ENCODE results near the gene SIX3.
A peak's percentile ranks its signal among the peaks of the same experiment; 100 is the strongest.

SIX3 gene

GRCh38 chr2:44979581-44979980 is 38.1 kb downstream of the SIX3 start:
- H4K20me1 ChIP-seq (ENCODE audit: insufficient read depth, low read length) = no peaks in the 10 kb centered on the region
- no peak overlapping the region for H3K4me2 ChIP-seq (ENCODE audit: low read length)
- H3K36me3 ChIP-seq (replicated peaks; ENCODE audit: low read depth, low read length) = no peaks in the 10 kb centered on the region
- TF ChIP-seq EZH2phosphoT487 (IDR thresholded peaks at IDR 0.05; ENCODE audit: low read depth) (no peak), CTCF (IDR thresholded peaks at IDR 0.05; ENCODE audit: low read depth, low read length) (no peak)
- H3K4me3 ChIP-seq (ENCODE audit: low read length) = no peak overlapping the region
- H3K27me3 ChIP-seq (ENCODE audit: low read depth, low read length) = 0 out of 2 replicates have a peak, but pooled peaks cover 3% of the 10 kb centered on the region
- no peaks in the 10 kb centered on the region for H3K9me3 ChIP-seq (ENCODE audit: insufficient read depth, low read length)
- no peak overlapping the region for H3K27ac ChIP-seq (ENCODE audit: low read length)
- no peaks in the 10 kb centered on the region for H3K79me2 ChIP-seq (ENCODE audit: low read length)
- H3K4me1 ChIP-seq (ENCODE audit: low read length) = no peaks in the 10 kb centered on the region
- no peak overlapping the region for H3K9ac ChIP-seq (ENCODE audit: low read length)
- no peak overlapping the region for H2AFZ ChIP-seq (ENCODE audit: low read depth, low read length)

GRCh38 chr2:44980751-44981713 is 39.5 kb downstream of the SIX3 start:
- H3K4me3 ChIP-seq (ENCODE audit: low read length) = no peak overlapping the region
- 0 out of 2 replicates have a peak, but pooled peaks cover 3% of the 10 kb centered on the region for H3K27me3 ChIP-seq (ENCODE audit: low read depth, low read length)
- no peaks in the 10 kb centered on the region for H3K9me3 ChIP-seq (ENCODE audit: insufficient read depth, low read length)
- H3K4me2 ChIP-seq (ENCODE audit: low read length) = no peak overlapping the region
- H3K27ac ChIP-seq (ENCODE audit: low read length) = no peak overlapping the region
- H2AFZ ChIP-seq (ENCODE audit: low read depth, low read length) = no peak overlapping the region
- no peaks in the 10 kb centered on the region for H3K4me1 ChIP-seq (ENCODE audit: low read length)
- TF ChIP-seq EZH2phosphoT487 (IDR thresholded peaks at IDR 0.05; ENCODE audit: low read depth) (no peak), CTCF (IDR thresholded peaks at IDR 0.05; ENCODE audit: low read depth, low read length) (no peak)
- no peaks in the 10 kb centered on the region for H3K79me2 ChIP-seq (ENCODE audit: low read length)
- no peak overlapping the region for H3K9ac ChIP-seq (ENCODE audit: low read length)
- H3K36me3 ChIP-seq (replicated peaks; ENCODE audit: low read depth, low read length) = no peaks in the 10 kb centered on the region
- no peaks in the 10 kb centered on the region for H4K20me1 ChIP-seq (ENCODE audit: insufficient read depth, low read length)

- Histone ChIP-seq H3K9me3 (ENCODE audit: insufficient read depth, low read length) (no peaks in the 10 kb centered on the region), H3K4me3 (ENCODE audit: low read length) (peak overlapping the region; percentile 46; the same call in 1 of the 2 replicates), H3K36me3 (replicated peaks; ENCODE audit: low read depth, low read length) (no peaks in the 10 kb centered on the region), H2AFZ (ENCODE audit: low read depth, low read length) (no peak overlapping the region), H3K4me1 (ENCODE audit: low read length) (no peaks in the 10 kb centered on the region), H3K27ac (ENCODE audit: low read length) (no peak overlapping the region), H4K20me1 (ENCODE audit: insufficient read depth, low read length) (no peaks in the 10 kb centered on the region), H3K79me2 (ENCODE audit: low read length) (no peaks in the 10 kb centered on the region), H3K4me2 (ENCODE audit: low read length) (peak overlapping the region; percentile 66), H3K9ac (ENCODE audit: low read length) (no peak overlapping the region; the same call in 1 of the 2 replicates), H3K27me3 (ENCODE audit: low read depth, low read length) (peaks cover 5% of the 10 kb centered on the region; the same call in 1 of the 2 replicates)
- TF ChIP-seq CTCF (IDR thresholded peaks at IDR 0.05; ENCODE audit: low read depth, low read length) (peak; percentile 84), EZH2phosphoT487 (IDR thresholded peaks at IDR 0.05; ENCODE audit: low read depth) (no peak)
These were observed 40.2 kb downstream of the SIX3 start for GRCh38 chr2:44981714-44982108.

GRCh38 chr2:44983836-44984604 is 42.5 kb downstream of the SIX3 start:
- Histone ChIP-seq H3K4me2 (ENCODE audit: low read length) (no peak overlapping the region), H3K27ac (ENCODE audit: low read length) (no peak overlapping the region), H3K79me2 (ENCODE audit: low read length) (no peaks in the 10 kb centered on the region), H3K27me3 (ENCODE audit: low read depth, low read length) (peaks cover 5% of the 10 kb centered on the region; the same call in 1 of the 2 replicates), H3K9me3 (ENCODE audit: insufficient read depth, low read length) (peaks cover 9% of the 10 kb centered on the region), H3K4me3 (ENCODE audit: low read length) (no peak overlapping the region), H3K4me1 (ENCODE audit: low read length) (no peaks in the 10 kb centered on the region), H3K9ac (ENCODE audit: low read length) (no peak overlapping the region), H2AFZ (ENCODE audit: low read depth, low read length) (no peak overlapping the region), H4K20me1 (ENCODE audit: insufficient read depth, low read length) (no peaks in the 10 kb centered on the region), H3K36me3 (replicated peaks; ENCODE audit: low read depth, low read length) (no peaks in the 10 kb centered on the region)
- TF ChIP-seq EZH2phosphoT487 (IDR thresholded peaks at IDR 0.05; ENCODE audit: low read depth) = no peak
- no peak for TF ChIP-seq CTCF (IDR thresholded peaks at IDR 0.05; ENCODE audit: low read depth, low read length)

Data from OCI-LY3 (cell line).